H1 (cell line): ENCODE data around the gene CLEC16A. TPM values are rescaled to one million over a fixed set of nuclear protein-coding genes. Genes with fewer than 3 reads are reported as not detected.

ENCODE experiments used
- CTCF ChIA-PET: fragments of 300-600 bp; sonication (Branson Sonifier 250); formaldehyde crosslinking; loops from one replicate; lab custom pipeline; 2021; ENCODE audit not compliant: partially characterized antibody; lab: Charles Lee
- POLR2A ChIA-PET: fragments of 300-600 bp; sonication (Branson Sonifier 250); formaldehyde crosslinking; loops from one replicate; lab custom pipeline; 2021; ENCODE audit warnings: inconsistent platforms; ENCODE audit not compliant: partially characterized antibody; lab: Charles Lee
- DNase-seq, 2 experiments: peaks; one replicate each; pipeline versions ENCODE4 v3.0.0 to v3.0.0-alpha.2; 2010 to 2022; ENCODE audit warnings: low spot score in 2 of 2, low read depth in 1 of 2, mixed read lengths in 1 of 2
- FAIRE-seq: peaks from 2 replicates; lab custom pipeline; 2011; peaks lifted over from hg19 to GRCh38; lab: Jason Lieb, UNC
- H2AFZ ChIP-seq: 2 replicates; pipeline ENCODE4 v1.8.1; 2012; ENCODE audit warnings: low read length, inconsistent platforms
- H2AK5ac ChIP-seq: 2 replicates; pipeline ENCODE4 v1.6.1; 2013; ENCODE audit warnings: low read depth, low read length
- H2BK120ac ChIP-seq: replicated peaks from 2 replicates; pipeline ENCODE3; 2013; ENCODE audit warnings: low read depth, low read length, inconsistent platforms
- H2BK12ac ChIP-seq: 2 replicates; pipeline ENCODE4 v1.6.1; 2013; ENCODE audit warnings: low read depth, low read length
- H2BK15ac ChIP-seq: 2 replicates; pipeline ENCODE4 v1.6.1; 2013; ENCODE audit warnings: low read length
- H2BK20ac ChIP-seq: 2 replicates; pipeline ENCODE4 v1.6.1; 2013; ENCODE audit warnings: low read length
- H2BK5ac ChIP-seq: 2 replicates; pipeline ENCODE4 v1.6.1; 2013; ENCODE audit warnings: low read depth, low read length
- H3K14ac ChIP-seq: 2 replicates; pipeline ENCODE4 v1.6.1; 2013; ENCODE audit warnings: inconsistent platforms; ENCODE audit not compliant: insufficient read length
- H3K18ac ChIP-seq: 2 replicates; pipeline ENCODE4 v1.6.1; 2013; ENCODE audit warnings: low read length; ENCODE audit errors: extremely low read depth
- H3K23ac ChIP-seq: 2 replicates; pipeline ENCODE4 v1.6.1; 2013; ENCODE audit warnings: inconsistent platforms; ENCODE audit not compliant: insufficient read length
- H3K23me2 ChIP-seq: 2 replicates; pipeline ENCODE4 v1.6.1; 2013; ENCODE audit warnings: low read depth, low read length
- H3K27ac ChIP-seq: 2 replicates; pipeline ENCODE4 v1.6.1; 2011; ENCODE audit warnings: low read depth, low read length, inconsistent platforms
- H3K27me3 ChIP-seq, 4 experiments: replicated peaks in 1 of 4; 1 replicate in 1 of 4; 2 replicates in 3 of 4; pipeline versions ENCODE4 v1.6.1 to v1.8.1; 2011 to 2013; ENCODE audit warnings: low read length in 3 of 4, mild to moderate bottlenecking in 3 of 4, inconsistent platforms in 2 of 4, mixed read lengths in 2 of 4, moderate library complexity in 1 of 4; ENCODE audit not compliant: control insufficient read depth in 3 of 4, insufficient read depth in 3 of 4; ENCODE audit errors: extremely low read depth in 1 of 4
- H3K36me3 ChIP-seq, 4 experiments: 2 replicates each; pipeline versions ENCODE4 v1.6.1 to v1.8.1; 2011 to 2013; ENCODE audit warnings: mild to moderate bottlenecking in 4 of 4, low read length in 3 of 4, moderate library complexity in 2 of 4, control low read depth in 1 of 4, inconsistent platforms in 1 of 4; ENCODE audit not compliant: insufficient read depth in 4 of 4, control insufficient read depth in 2 of 4
- H3K4ac ChIP-seq: replicated peaks from 2 replicates; pipeline ENCODE3; 2013; ENCODE audit warnings: low read length, low read depth, mixed read lengths, inconsistent platforms; ENCODE audit not compliant: insufficient read length
- H3K4me1 ChIP-seq, 4 experiments: replicated peaks in 1 of 4; 1 replicate in 1 of 4; 2 replicates in 3 of 4; pipeline versions ENCODE4 v1.6.1 to v1.8.1; 2011 to 2013; ENCODE audit warnings: low read length in 3 of 4, inconsistent platforms in 2 of 4, mixed read lengths in 1 of 4; ENCODE audit not compliant: insufficient read depth in 4 of 4, control insufficient read depth in 3 of 4
- H3K4me2 ChIP-seq, 2 experiments: 2 replicates each; pipeline versions ENCODE4 v1.6.1 to v1.8.1; 2011 to 2013; ENCODE audit warnings: low read depth in 2 of 2, low read length in 2 of 2, control low read depth in 1 of 2, inconsistent platforms in 1 of 2, mild to moderate bottlenecking in 1 of 2; ENCODE audit not compliant: insufficient read depth in 1 of 2
- H3K4me3 ChIP-seq, 4 experiments: fragments of 200-600, 300-600 bp in 1 of 4; sonication (generic), shearing (Covaris generic), sonication (Bioruptor Twin) in 1 of 4; 2 replicates each; pipeline versions ENCODE4 v1.5.1 to v1.8.1; 2011 to 2016; ENCODE audit warnings: low read length in 4 of 4, low read depth in 3 of 4, control low read depth in 2 of 4, inconsistent platforms in 2 of 4, mild to moderate bottlenecking in 2 of 4, mixed read lengths in 1 of 4, moderate library complexity in 1 of 4; ENCODE audit not compliant: insufficient read depth in 2 of 4; ENCODE audit errors: extremely low read depth in 1 of 4
- H3K56ac ChIP-seq: replicated peaks from 2 replicates; pipeline ENCODE3; 2013; ENCODE audit warnings: low read depth, mild to moderate bottlenecking, mixed read lengths, low read length, inconsistent platforms; ENCODE audit not compliant: insufficient read length
- H3K79me1 ChIP-seq: 2 replicates; pipeline ENCODE4 v1.6.1; 2013; ENCODE audit warnings: low read depth, low read length, control low read depth
- H3K79me2 ChIP-seq, 2 experiments: 2 replicates each; pipeline versions ENCODE4 v1.6.1 to v1.8.1; 2012 to 2013; ENCODE audit warnings: low read length in 2 of 2, mild to moderate bottlenecking in 2 of 2, inconsistent platforms in 1 of 2; ENCODE audit not compliant: insufficient read depth in 2 of 2, control insufficient read depth in 1 of 2
- H3K9ac ChIP-seq, 4 experiments: replicated peaks in 1 of 4; 1 replicate in 1 of 4; 2 replicates in 3 of 4; pipeline versions ENCODE4 v1.6.1 to v1.8.1; 2011 to 2013; ENCODE audit warnings: low read depth in 3 of 4, low read length in 3 of 4, control low read depth in 2 of 4, mild to moderate bottlenecking in 2 of 4, moderate library complexity in 2 of 4, inconsistent platforms in 1 of 4; ENCODE audit errors: extremely low read depth in 1 of 4
- H3K9me3 ChIP-seq, 2 experiments: 2 replicates each; pipeline versions ENCODE4 v1.6.1 to v1.8.1; 2012 to 2013; ENCODE audit warnings: mild to moderate bottlenecking in 2 of 2, moderate library complexity in 2 of 2, control low read depth in 1 of 2, inconsistent platforms in 1 of 2, low read depth in 1 of 2, low read length in 1 of 2, mixed read lengths in 1 of 2; ENCODE audit not compliant: insufficient read depth in 2 of 2
- H4K20me1 ChIP-seq, 2 experiments: replicated peaks in 1 of 2; 2 replicates each; pipeline versions ENCODE3 to v1.8.1; 2011 to 2013; ENCODE audit warnings: inconsistent platforms in 2 of 2, low read length in 2 of 2, mild to moderate bottlenecking in 1 of 2; ENCODE audit not compliant: insufficient read depth in 2 of 2, control insufficient read depth in 1 of 2
- H4K5ac ChIP-seq: 2 replicates; pipeline ENCODE4 v1.6.1; 2013; ENCODE audit warnings: low read length, low read depth, mixed read lengths, inconsistent platforms; ENCODE audit not compliant: insufficient read length
- H4K8ac ChIP-seq: 2 replicates; pipeline ENCODE4 v1.8.0; 2013; ENCODE audit warnings: mild to moderate bottlenecking, moderate library complexity, low read length, inconsistent platforms; ENCODE audit not compliant: insufficient read depth; ENCODE audit errors: extremely low read depth
- H4K91ac ChIP-seq: replicated peaks from 2 replicates; pipeline ENCODE3; 2013; ENCODE audit warnings: low read length, mixed read lengths, inconsistent platforms; ENCODE audit not compliant: insufficient read length
- NANOG ChIP-seq: IDR thresholded peaks from 2 replicates; pipeline ENCODE4 v1.6.1; 2011; ENCODE audit warnings: low read length, low read depth, mild to moderate bottlenecking, inconsistent platforms; ENCODE audit not compliant: insufficient read depth, poor library complexity, severe bottlenecking
- WGBS, 2 experiments: shearing (Covaris generic) in 1 of 2; methylation state at CpG; one replicate each; pipeline versions ENCODE4 v1.1.6 to v1.1.7; 2013 to 2015; ENCODE audit warnings: low lambda C conversion rate in 2 of 2, mixed read lengths in 2 of 2, inconsistent platforms in 1 of 2, low coverage in 1 of 2, missing lambda C conversion rate in 1 of 2; ENCODE audit not compliant: insufficient replicate concordance in 2 of 2, insufficient coverage in 1 of 2, insufficient read length in 1 of 2; ENCODE audit errors: extremely low coverage in 1 of 2, missing lambda C conversion rate in 1 of 2; 5-methylcytosine and 5-hydroxymethylcytosine counted together
- polyA plus RNA-seq, 7 experiments: library from polyadenylated mRNA; depleted of rRNA in 3 of 7; stranded (reverse) in 5 of 7; unstranded in 2 of 7; fragments of >200 nt in 5 of 7; fragments of 200-250 nt in 2 of 7; gene quantifications; 1 replicate in 5 of 7; 2 replicates in 1 of 7; 4 replicates in 1 of 7; pipeline versions ENCODE4 v1.2.1 to v1.2.3, GENCODE V29; 2011 to 2013; ENCODE audit warnings: missing spikeins in 2 of 7, mixed read lengths in 2 of 7
- total RNA-seq: library from RNA; stranded (reverse); fragmentation: NEBNext Ultra II Directional; extraction: Animal tissue kit (Norgen Biotek cat#: 25700); gene quantifications from 2 replicates; pipeline ENCODE4 v1.2.1, GENCODE V29; 2021
- TF ChIP-seq, protein P1 (sequence below): IDR thresholded peaks from 2 replicates; pipeline ENCODE4 v1.6.1; 2012; ENCODE audit warnings: inconsistent platforms

CLEC16A gene
- total and polyA plus RNA-seq, 2 of the 8 experiments (the other 6 are each of a cell fraction or from before 2014, with no cell fraction given) = 7.6 to 19.3 TPM

- Histone ChIP-seq H3K9ac (no peak overlapping the region), H3K23ac (no peak overlapping the region), H4K20me1 (no peaks in the 10 kb centered on the region), H3K18ac (no peak overlapping the region), H2BK120ac (no peak overlapping the region), H2BK5ac (no peak overlapping the region), H3K4me1 (peaks cover 0 to 3% (median 1%) of the 10 kb centered on the region in 4 experiments; a peak in 3 of 7 replicates), H2BK15ac (no peak overlapping the region), H4K8ac (no peak overlapping the region), H4K5ac (no peak overlapping the region), H3K9me3 (no peaks in the 10 kb centered on the region), H3K27me3 (no peaks in the 10 kb centered on the region), H2BK12ac (no peak overlapping the region), H3K36me3 (no peaks in the 10 kb centered on the region; a peak in 1 of 8 replicates), H2AFZ (no peak overlapping the region), H3K4me3 (no peak overlapping the region), H3K4ac (no peak overlapping the region), H3K79me1 (no peaks in the 10 kb centered on the region), H4K91ac (no peak overlapping the region), H3K79me2 (no peaks in the 10 kb centered on the region), H3K14ac (no peak overlapping the region), H3K23me2 (no peaks in the 10 kb centered on the region; the same call in 1 of the 2 replicates), H3K27ac (no peak overlapping the region), H2AK5ac (no peak overlapping the region), H3K56ac (no peak overlapping the region), H2BK20ac (0 out of 2 replicates have a peak overlapping the region, but pooled peaks have one; percentile 48), H3K4me2 (no peak overlapping the region)
- ChIA-PET POLR2A (interaction anchor here (0.7 kb wide), 1 partner anchor 120 kb away, joined by 4 read pairs; no protein-coding TSS in a partner anchor), CTCF (interaction anchor here (0.8 to 1.9 kb wide), 5 partner anchors 9 to 171 kb away, joined by 3 to 4 read pairs (median 3); no protein-coding TSS in a partner anchor)
- TF ChIP-seq, protein P1, sequence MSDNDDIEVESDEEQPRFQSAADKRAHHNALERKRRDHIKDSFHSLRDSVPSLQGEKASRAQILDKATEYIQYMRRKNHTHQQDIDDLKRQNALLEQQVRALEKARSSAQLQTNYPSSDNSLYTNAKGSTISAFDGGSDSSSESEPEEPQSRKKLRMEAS = no peak
- no peak for TF ChIP-seq NANOG
- FAIRE-seq (no peak), DNase-seq (no peak)
- WGBS, 2 experiments = 96% methylated on average over 9 of the region's 11 CpGs; no CpG with 5 or more reads in 1 of the 2 experiments
Observed at GRCh38 chr16:11134722-11135463, 190.5 kb downstream of the CLEC16A start.
